ENCODE measurements around the gene SORCS3. TPM values are rescaled to one million over a fixed set of nuclear protein-coding genes. Genes with fewer than 3 reads are reported as not detected.

SORCS3 gene
- total RNA-seq, 1 experiment from 2014 or later, result not detected

DNA sequence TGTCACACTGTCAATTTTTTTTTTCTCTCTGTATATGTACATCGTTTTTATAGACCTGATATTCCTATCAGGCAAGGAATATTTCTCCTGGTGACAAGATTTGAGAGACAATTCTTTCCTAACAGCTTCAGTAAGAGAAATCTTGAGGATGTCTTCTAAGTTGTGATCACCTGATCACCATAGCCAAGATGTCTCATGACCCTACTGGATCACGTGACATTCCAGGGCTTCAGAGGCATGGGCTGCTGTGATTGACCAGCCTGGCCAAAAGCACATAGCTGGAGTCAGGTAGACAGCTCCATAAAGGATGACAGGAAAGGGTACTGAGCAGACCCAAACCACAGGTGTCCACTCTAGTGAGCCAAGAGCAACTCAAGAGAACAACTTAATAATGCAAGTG, 444.9 kb downstream of the SORCS3 start:
- BruUV-seq (replicated peaks), result no TSS peak
- H3K9me3 ChIP-seq (ENCODE audit: low read length), result no peaks in the 10 kb centered on the region
- intact Hi-C loops (cut with micrococcal nuclease), result no loop called here
- no peaks in the 10 kb centered on the region for H3K79me2 ChIP-seq (ENCODE audit: low read length)
- CTCF ChIA-PET, result no interaction called here
- H3K27me3 ChIP-seq (ENCODE audit: low read length), result no peaks in the 10 kb centered on the region
- no peak overlapping the region for H3K4me2 ChIP-seq (ENCODE audit: low read length)
- no peaks in the 10 kb centered on the region for H4K20me1 ChIP-seq (ENCODE audit: low read length)
- no peaks in the 10 kb centered on the region for H3F3A ChIP-seq (ENCODE audit: low read length, unreplicated experiment)
- POLR2A ChIA-PET (ENCODE audit: unreplicated experiment), result no interaction called here
- H3K9ac ChIP-seq (ENCODE audit: low read length), result no peak overlapping the region
- no peaks in the 10 kb centered on the region for H3K9me2 ChIP-seq (replicated peaks; ENCODE audit: low read length)
- H3K4me1 ChIP-seq (ENCODE audit: insufficient read depth, low read length), result no peaks in the 10 kb centered on the region
- no peak for DNase-seq
- TF ChIP-seq EZH2phosphoT487 (IDR thresholded peaks at IDR 0.05; ENCODE audit: borderline replicate concordance, low read length), result no peak
- no peak for ATAC-seq
- H3K36me3 ChIP-seq (ENCODE audit: low read depth, low read length), result no peaks in the 10 kb centered on the region
- H3K4me3 ChIP-seq (ENCODE audit: low read length), result no peak overlapping the region
- H3K27ac ChIP-seq (ENCODE audit: low read length), result no peak overlapping the region
- no peak overlapping the region for H2AFZ ChIP-seq (ENCODE audit: low read length)

- intact Hi-C loops (cut with micrococcal nuclease), result no loop called here
- no TSS peak for BruUV-seq (replicated peaks)
These were observed 453.0 kb downstream of the SORCS3 start for GRCh38 chr10:105094048-105094447.

DNA sequence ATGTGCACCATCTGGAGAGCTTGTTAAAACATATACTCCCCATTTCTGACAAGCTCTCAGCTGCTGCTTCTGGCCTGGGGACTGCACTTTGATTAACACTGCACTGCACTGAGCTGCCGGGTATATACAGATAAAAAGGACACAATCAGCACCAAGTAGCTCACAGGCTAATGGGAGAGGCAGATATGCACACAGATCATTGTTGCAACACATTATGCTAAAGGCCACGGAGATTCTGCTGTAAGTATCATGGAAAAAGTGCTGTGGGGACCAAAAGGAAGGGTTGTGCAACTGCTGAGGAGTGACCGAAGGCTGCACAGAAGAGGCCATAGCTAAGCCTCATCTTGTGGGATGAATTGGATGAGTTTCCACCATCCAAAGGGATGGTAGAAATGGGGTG, 455.2 kb downstream of the SORCS3 start:
- H3K27ac ChIP-seq (ENCODE audit: low read length), result no peak overlapping the region
- CTCF ChIA-PET, result no interaction called here
- H3K9ac ChIP-seq (ENCODE audit: low read length), result no peak overlapping the region
- no peaks in the 10 kb centered on the region for H3K4me1 ChIP-seq (ENCODE audit: insufficient read depth, low read length)
- no peaks in the 10 kb centered on the region for H3K27me3 ChIP-seq (ENCODE audit: low read length)
- POLR2A ChIA-PET (ENCODE audit: unreplicated experiment), result no interaction called here
- no TSS peak for BruUV-seq (replicated peaks)
- H3K36me3 ChIP-seq (ENCODE audit: low read depth, low read length), result no peaks in the 10 kb centered on the region
- H3F3A ChIP-seq (ENCODE audit: low read length, unreplicated experiment), result no peaks in the 10 kb centered on the region
- H3K4me2 ChIP-seq (ENCODE audit: low read length), result no peak overlapping the region
- no peak overlapping the region for H2AFZ ChIP-seq (ENCODE audit: low read length)
- H3K9me2 ChIP-seq (replicated peaks; ENCODE audit: low read length), result no peaks in the 10 kb centered on the region
- no peaks in the 10 kb centered on the region for H4K20me1 ChIP-seq (ENCODE audit: low read length)
- ATAC-seq, result no peak
- TF ChIP-seq, protein P1, sequence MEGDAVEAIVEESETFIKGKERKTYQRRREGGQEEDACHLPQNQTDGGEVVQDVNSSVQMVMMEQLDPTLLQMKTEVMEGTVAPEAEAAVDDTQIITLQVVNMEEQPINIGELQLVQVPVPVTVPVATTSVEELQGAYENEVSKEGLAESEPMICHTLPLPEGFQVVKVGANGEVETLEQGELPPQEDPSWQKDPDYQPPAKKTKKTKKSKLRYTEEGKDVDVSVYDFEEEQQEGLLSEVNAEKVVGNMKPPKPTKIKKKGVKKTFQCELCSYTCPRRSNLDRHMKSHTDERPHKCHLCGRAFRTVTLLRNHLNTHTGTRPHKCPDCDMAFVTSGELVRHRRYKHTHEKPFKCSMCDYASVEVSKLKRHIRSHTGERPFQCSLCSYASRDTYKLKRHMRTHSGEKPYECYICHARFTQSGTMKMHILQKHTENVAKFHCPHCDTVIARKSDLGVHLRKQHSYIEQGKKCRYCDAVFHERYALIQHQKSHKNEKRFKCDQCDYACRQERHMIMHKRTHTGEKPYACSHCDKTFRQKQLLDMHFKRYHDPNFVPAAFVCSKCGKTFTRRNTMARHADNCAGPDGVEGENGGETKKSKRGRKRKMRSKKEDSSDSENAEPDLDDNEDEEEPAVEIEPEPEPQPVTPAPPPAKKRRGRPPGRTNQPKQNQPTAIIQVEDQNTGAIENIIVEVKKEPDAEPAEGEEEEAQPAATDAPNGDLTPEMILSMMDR (conservative IDR thresholded peaks at IDR 0.05; ENCODE audit: low read depth, low read length), result no peak
- TF ChIP-seq EZH2phosphoT487 (IDR thresholded peaks at IDR 0.05; ENCODE audit: borderline replicate concordance, low read length), result no peak
- no peak for TF ChIP-seq EZH2 (IDR thresholded peaks at IDR 0.05; ENCODE audit: low read length, unreplicated experiment)
- intact Hi-C loops (cut with micrococcal nuclease), result no loop called here
- no peaks in the 10 kb centered on the region for H3K9me3 ChIP-seq (ENCODE audit: low read length)
- no peaks in the 10 kb centered on the region for H3K79me2 ChIP-seq (ENCODE audit: low read length)
- no peak for DNase-seq
- no peak overlapping the region for H3K4me3 ChIP-seq (ENCODE audit: low read length)

More at GRCh38 chr10:105094048-105094447, 453.0 kb downstream of the SORCS3 start:
- Histone ChIP-seq H3K27ac (ENCODE audit: low read length) (no peak overlapping the region), H3K9me3 (ENCODE audit: low read length) (no peaks in the 10 kb centered on the region), H3K27me3 (ENCODE audit: low read length) (no peaks in the 10 kb centered on the region), H2AFZ (ENCODE audit: low read length) (no peak overlapping the region), H3K79me2 (ENCODE audit: low read length) (no peaks in the 10 kb centered on the region), H4K20me1 (ENCODE audit: low read length) (no peaks in the 10 kb centered on the region), H3K9ac (ENCODE audit: low read length) (no peak overlapping the region), H3K36me3 (ENCODE audit: low read depth, low read length) (no peaks in the 10 kb centered on the region), H3K4me2 (ENCODE audit: low read length) (no peak overlapping the region), H3K9me2 (replicated peaks; ENCODE audit: low read length) (no peaks in the 10 kb centered on the region), H3K4me3 (ENCODE audit: low read length) (no peak overlapping the region), H3K4me1 (ENCODE audit: insufficient read depth, low read length) (no peaks in the 10 kb centered on the region), H3F3A (ENCODE audit: low read length, unreplicated experiment) (no peaks in the 10 kb centered on the region)
- ATAC-seq (no peak), DNase-seq (no peak)
- TF ChIP-seq EZH2phosphoT487 (IDR thresholded peaks at IDR 0.05; ENCODE audit: borderline replicate concordance, low read length) (no peak), EZH2 (IDR thresholded peaks at IDR 0.05; ENCODE audit: low read length, unreplicated experiment) (no peak)
- TF ChIP-seq, protein P1 (conservative IDR thresholded peaks at IDR 0.05; ENCODE audit: low read depth, low read length), result no peak
- CTCF ChIA-PET, result no interaction called here
- POLR2A ChIA-PET (ENCODE audit: unreplicated experiment), result no interaction called here

Data from PC-3 (cell line).